Choroid plexus epithelial cell (primary cell): ENCODE data around the gene VASH2.

Experiments used
- DNase-seq: peaks from one replicate; pipeline ENCODE4 v3.0.0-alpha.2; 2010; ENCODE audit warnings: low read depth
- H3K4me3 ChIP-seq: 2 replicates; pipeline ENCODE4 v1.5.1; 2011; ENCODE audit warnings: low read depth, mild to moderate bottlenecking, control low read depth, low read length, moderate library complexity
- TF ChIP-seq, protein P1 (sequence below): conservative IDR thresholded peaks from 2 replicates; pipeline ENCODE4 v1.5.1; 2011; ENCODE audit warnings: low read depth, mild to moderate bottlenecking, control low read depth, inconsistent platforms, low read length, moderate library complexity

The VASH2 gene

DNA sequence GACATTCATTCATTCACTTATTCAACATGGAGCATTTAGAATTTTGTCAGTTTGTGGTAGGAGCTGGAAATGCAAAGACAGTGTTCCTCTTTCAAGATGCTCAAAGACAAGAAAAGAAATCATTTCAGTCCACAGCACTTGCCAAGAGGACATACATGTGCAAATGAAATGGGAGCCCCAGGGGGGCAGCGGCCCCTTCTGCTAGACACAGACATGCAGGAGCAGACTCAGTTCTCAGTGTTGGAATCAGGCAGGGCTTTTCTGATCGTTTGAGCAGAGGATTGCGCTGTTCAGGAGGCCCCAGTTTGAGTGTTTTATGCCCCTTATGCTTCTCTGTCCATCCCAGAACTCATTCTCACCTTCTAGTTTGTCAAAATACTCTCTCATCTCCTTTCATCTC lies 35.6 kb upstream of the VASH2 start:
- H3K4me3 ChIP-seq, result no peak overlapping the region
- TF ChIP-seq, protein P1, sequence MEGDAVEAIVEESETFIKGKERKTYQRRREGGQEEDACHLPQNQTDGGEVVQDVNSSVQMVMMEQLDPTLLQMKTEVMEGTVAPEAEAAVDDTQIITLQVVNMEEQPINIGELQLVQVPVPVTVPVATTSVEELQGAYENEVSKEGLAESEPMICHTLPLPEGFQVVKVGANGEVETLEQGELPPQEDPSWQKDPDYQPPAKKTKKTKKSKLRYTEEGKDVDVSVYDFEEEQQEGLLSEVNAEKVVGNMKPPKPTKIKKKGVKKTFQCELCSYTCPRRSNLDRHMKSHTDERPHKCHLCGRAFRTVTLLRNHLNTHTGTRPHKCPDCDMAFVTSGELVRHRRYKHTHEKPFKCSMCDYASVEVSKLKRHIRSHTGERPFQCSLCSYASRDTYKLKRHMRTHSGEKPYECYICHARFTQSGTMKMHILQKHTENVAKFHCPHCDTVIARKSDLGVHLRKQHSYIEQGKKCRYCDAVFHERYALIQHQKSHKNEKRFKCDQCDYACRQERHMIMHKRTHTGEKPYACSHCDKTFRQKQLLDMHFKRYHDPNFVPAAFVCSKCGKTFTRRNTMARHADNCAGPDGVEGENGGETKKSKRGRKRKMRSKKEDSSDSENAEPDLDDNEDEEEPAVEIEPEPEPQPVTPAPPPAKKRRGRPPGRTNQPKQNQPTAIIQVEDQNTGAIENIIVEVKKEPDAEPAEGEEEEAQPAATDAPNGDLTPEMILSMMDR, result no peak
- no peak for DNase-seq

DNA sequence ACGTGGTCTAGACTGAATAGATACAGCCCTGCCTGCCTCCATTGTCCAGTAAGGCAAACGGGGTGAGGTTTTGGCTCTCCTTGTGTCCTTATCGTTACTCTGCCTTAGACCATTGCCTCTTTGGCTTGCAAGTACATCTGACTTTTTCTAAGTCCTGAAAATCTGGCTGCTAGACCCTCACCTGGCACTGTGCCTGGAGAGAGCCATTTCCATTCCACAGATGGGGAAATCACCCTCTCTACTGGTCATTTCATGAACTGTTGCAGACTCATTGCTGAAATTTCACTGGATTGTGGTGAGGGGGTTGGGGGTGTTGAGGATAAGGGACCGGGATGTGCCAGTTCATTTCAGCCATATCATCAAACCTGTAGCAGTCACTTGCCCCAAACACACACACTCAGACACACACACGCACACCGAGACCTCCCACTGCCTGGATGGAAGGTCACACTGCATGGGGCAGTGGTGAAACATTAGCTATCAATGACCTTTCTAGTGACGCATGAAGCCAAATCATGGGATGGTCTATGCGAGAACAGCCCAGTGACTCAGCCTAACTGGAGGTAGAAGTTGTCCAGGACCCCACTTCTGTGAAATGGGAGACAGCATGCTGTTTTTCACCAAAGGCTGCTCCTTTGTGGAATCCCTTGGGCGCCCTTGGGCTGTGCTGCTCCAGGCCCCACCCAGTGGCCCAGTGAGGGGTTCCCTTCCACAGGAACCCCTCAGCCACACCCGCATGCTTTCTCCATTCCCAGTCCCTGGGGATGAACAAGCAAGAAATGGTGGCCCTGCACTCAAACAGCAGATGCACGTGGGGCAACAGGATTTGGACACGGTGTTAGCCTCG lies 34.9 kb upstream of the VASH2 start:
- TF ChIP-seq, protein P1, result peak; percentile 79
- DNase-seq, result peak; percentile 85
- no peak overlapping the region for H3K4me3 ChIP-seq

DNA sequence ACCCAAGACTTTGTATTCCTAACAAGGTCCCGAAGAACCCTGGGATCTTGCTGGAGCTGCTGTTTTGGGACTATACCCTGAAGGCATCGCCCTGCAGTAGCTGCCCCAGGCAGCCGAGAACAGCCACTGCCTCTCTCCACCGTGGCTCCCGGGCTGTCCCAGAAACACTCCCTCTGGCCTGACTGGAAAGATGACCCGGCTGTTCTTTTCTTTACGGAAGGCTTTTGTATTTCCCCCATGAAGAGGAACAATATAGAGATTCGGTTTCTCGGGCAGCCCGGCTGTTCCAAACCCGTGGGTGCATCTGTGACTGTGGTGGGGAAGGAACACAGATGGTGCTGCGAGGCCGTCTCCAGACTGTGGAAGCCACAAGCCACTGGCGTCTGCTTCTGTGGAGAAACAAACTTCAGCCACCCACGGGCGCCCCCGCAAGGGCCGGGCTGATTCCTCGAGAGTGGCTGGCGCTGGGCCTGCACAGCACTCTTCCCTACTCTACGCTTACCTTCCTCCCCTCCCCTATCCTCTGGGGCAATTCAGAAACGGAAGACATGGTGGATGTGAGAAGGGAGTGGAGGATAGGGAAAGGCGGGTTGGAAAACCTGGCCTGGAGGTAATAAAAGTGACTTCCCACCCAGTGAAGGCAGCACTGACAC lies 33.7 kb upstream of the VASH2 start:
- peak overlapping the region; percentile 34 for H3K4me3 ChIP-seq
- TF ChIP-seq, protein P1, result peak; percentile 33

DNA sequence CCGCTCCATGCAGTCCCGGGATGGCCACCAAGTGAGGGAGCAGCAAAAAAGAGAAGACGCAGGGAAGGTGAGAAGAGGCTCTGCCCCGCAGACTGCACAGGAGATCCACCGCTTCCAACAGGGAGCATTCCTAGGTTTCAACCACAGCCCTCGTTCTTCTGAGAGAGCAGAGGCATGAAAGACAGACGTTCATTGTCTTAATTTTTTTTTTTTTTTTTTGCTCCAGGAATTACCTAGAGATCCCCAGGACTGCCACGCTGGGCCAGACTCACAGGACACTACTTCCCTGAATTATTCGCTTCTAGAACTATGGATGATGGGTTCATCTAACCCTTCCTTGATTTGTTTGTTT lies 33.2 kb upstream of the VASH2 start:
- no peak for DNase-seq
- TF ChIP-seq, protein P1, result no peak
- H3K4me3 ChIP-seq, result no peak overlapping the region

More for the DNA sequence above, 33.7 kb upstream of the VASH2 start:
- DNase-seq, result peak; percentile 59

DNA sequence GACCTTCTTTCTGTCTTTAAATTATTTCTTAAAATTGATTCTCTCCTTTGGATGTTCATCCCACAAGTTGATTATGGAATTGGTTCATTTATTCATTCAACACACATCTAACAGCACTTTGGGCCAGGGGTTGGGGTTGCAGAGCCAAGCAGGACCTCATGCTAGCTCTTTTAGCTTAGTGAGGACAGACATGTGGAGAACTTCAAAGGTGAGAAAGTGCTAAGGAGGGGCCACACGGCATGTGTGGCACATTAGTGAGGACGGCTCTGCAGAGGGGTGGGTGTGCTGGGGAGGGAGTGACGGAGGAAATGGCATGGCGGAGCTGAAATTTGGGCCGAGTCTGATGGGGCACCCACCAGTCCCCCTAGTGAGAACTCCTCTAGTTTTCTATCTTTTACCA lies 32.5 kb upstream of the VASH2 start:
- TF ChIP-seq, protein P1, result no peak

DNA sequence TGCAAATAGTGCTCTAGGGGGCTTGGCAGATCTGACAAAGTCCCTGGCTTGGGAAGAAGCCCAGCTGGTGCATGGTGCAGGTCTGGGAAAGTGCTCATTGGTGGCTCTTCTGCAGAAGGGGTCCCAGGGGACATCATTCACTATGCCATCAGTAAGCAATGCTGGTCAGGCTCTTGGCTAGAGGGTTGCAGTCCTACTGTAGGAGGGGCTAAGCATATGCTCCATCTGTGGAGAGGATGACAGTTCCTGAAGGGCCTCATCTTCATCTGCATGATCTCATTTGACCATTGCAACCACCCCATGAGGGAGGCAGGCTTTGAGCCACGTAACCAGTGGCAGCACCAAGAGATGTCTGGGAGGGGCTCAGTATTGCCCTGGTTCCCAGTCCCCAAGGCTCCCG lies 31.5 kb upstream of the VASH2 start:
- no peak overlapping the region for H3K4me3 ChIP-seq
- DNase-seq, result no peak
- TF ChIP-seq, protein P1, result no peak

More for the DNA sequence above, 32.5 kb upstream of the VASH2 start:
- DNase-seq, result no peak
- no peak overlapping the region for H3K4me3 ChIP-seq
